Dedifferentiated amniotic fluid mesenchymal stem cell (primary cell): ENCODE results near the gene HMX2.

Experiments used
- DNase-seq: peaks from one replicate; pipeline ENCODE4 v3.0.0-alpha.2; 2016; ENCODE audit errors: extremely low spot score

HMX2 gene

GRCh38 chr10:123147635-123148413 is at the start of gene HMX2:
Gene HMX2, plus strand, starts transcription at chr10:123148136. Its CDS starts 243 bp downstream, at chr10:123148379.
- no peak for DNase-seq

GRCh38 chr10:123100030-123100762 is 47.7 kb upstream of the HMX2 start:
- no peak for DNase-seq

GRCh38 chr10:123101872-123102271 is 46.1 kb upstream of the HMX2 start:
- no peak for DNase-seq

- no peak for DNase-seq
These were observed 45.3 kb upstream of the HMX2 start for GRCh38 chr10:123102673-123103072.

GRCh38 chr10:123103944-123104343 is 44.0 kb upstream of the HMX2 start:
- DNase-seq: no peak

GRCh38 chr10:123109466-123109865 is 38.5 kb upstream of the HMX2 start:
- DNase-seq: no peak

- no peak for DNase-seq
These were observed 30.1 kb upstream of the HMX2 start for GRCh38 chr10:123117644-123118417.

GRCh38 chr10:123119081-123119480 is 28.9 kb upstream of the HMX2 start:
- DNase-seq: no peak

- DNase-seq: no peak
These were observed 21.7 kb upstream of the HMX2 start for GRCh38 chr10:123126246-123126645.

- DNase-seq: no peak
These were observed 18.2 kb upstream of the HMX2 start for GRCh38 chr10:123129618-123130271.

GRCh38 chr10:123132576-123133477 is 15.1 kb upstream of the HMX2 start:
- DNase-seq: peak; percentile 66

- DNase-seq: no peak
These were observed 14.2 kb upstream of the HMX2 start for GRCh38 chr10:123133541-123134342.

- DNase-seq: no peak
These were observed 13.5 kb upstream of the HMX2 start for GRCh38 chr10:123134343-123134914.

- no peak for DNase-seq
These were observed 13.0 kb upstream of the HMX2 start for GRCh38 chr10:123134915-123135414.

GRCh38 chr10:123135415-123136141 is 12.4 kb upstream of the HMX2 start, which contains the start of gene HMX3:
Gene HMX3, plus strand, starts transcription at chr10:123135970. Its CDS starts 81 bp downstream, at chr10:123136051.
- no peak for DNase-seq

- DNase-seq: no peak
These were observed 11.6 kb upstream of the HMX2 start for GRCh38 chr10:123136221-123136805.

- no peak for DNase-seq
These were observed 10.9 kb upstream of the HMX2 start for GRCh38 chr10:123136806-123137642.
